Measurements from ENCODE around the gene OR13J1.
"Not testable (repeated sequence)": the region's sequence is repeated elsewhere in the genome, so short reads cannot be mapped to it uniquely, and the experiment has no call there.

The OR13J1 gene, protein sequence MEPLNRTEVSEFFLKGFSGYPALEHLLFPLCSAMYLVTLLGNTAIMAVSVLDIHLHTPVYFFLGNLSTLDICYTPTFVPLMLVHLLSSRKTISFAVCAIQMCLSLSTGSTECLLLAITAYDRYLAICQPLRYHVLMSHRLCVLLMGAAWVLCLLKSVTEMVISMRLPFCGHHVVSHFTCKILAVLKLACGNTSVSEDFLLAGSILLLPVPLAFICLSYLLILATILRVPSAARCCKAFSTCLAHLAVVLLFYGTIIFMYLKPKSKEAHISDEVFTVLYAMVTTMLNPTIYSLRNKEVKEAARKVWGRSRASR

GRCh38 chr9:35870351-35870923, at the start of gene OR13J1:
OR13J1 (minus strand) TSS chr9:35870401; CDS start chr9:35870401, 0 bp downstream.
- no peak for DNase-seq

- DNase-seq = no peak
Measured at GRCh38 chr9:35919212-35920008, 49.2 kb upstream of the OR13J1 start.

- DNase-seq = no peak
Measured at GRCh38 chr9:35918780-35919179, 48.6 kb upstream of the OR13J1 start.

- DNase-seq = no peak
Measured at GRCh38 chr9:35917261-35917660, 47.1 kb upstream of the OR13J1 start.

- no peak for DNase-seq
Measured at GRCh38 chr9:35915681-35916294, 45.6 kb upstream of the OR13J1 start.

- no peak for DNase-seq
Measured at GRCh38 chr9:35914301-35914807, 44.2 kb upstream of the OR13J1 start.

- DNase-seq = not testable (repeated sequence)
Measured at GRCh38 chr9:35913429-35913828, 43.2 kb upstream of the OR13J1 start.

DNA sequence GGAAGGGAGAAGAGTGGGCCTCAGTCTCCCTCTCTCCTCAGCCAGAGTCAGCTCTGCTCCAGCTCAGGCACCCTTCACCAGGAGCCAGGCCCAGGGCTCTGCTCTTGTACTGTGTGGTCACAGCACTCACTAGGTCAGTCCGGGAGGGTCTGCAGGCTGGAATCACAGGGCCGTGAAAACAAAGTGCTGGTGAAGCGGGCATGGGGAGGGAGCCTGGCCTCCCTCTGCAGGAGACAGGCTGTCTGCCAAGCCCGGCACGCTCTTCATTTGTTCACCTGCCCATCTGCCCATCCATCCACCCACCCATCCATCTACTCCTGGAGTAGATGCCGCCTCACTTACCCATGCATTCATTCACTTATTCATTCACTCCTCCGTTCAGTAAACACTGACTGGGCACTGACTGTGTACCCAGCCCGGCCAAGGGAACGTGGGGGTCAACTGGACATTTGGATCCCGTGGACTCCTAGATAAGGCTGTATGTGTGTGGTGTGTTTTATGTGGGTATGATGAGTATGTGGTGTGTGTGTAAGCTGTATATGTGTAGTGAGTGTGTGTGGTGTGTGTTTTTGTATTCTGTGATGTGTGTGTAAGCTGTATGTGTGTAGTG, 42.7 kb upstream of the OR13J1 start:
- no peak for DNase-seq

GRCh38 chr9:35911690-35912089, 41.5 kb upstream of the OR13J1 start:
- DNase-seq = no peak

- peak; percentile 32 for DNase-seq
Measured at GRCh38 chr9:35910613-35911359, 40.6 kb upstream of the OR13J1 start.

DNA sequence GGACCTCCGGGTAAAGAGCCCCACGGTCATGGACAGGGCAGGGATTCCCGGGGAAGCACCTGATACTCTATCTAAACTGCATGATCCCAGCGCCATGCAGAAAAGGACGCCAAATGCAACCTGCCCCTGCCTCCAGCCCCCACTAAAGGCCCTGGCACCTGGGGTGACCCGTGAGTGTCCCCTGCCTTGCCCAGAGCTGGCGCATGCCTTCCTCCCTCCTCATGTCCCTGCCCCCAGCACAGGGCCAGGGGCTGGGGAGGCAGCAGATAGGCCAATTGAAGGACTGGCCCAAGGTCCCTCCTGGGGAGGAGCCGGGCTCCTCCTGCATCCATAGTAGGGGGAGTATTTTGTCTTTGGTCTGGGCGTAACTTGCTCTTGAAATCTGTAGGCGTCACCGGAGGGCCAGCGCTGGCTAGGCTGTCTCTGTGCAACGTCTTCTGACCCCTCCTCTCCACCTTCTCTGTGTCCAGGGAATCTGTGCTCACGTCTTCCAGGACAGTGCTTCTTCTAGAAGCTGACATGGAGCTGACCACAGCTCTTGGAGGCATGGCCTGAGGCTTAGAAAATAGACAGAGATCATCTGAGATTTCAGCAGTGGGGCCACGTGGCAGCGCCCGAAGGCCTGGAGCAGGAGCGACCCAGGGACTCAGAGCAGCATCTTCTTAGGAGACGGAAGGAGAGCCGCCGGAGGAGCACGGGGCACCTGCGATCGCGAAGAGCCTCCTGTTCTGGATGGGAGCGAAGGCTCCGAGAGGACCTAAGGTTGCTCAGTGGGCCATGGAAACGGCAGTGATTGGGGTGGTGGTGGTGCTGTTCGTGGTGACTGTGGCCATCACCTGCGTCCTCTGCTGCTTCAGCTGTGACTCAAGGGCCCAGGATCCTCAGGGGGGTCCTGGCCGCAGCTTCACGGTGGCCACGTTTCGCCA, 39.7 kb upstream of the OR13J1 start:
- no peak for DNase-seq

DNA sequence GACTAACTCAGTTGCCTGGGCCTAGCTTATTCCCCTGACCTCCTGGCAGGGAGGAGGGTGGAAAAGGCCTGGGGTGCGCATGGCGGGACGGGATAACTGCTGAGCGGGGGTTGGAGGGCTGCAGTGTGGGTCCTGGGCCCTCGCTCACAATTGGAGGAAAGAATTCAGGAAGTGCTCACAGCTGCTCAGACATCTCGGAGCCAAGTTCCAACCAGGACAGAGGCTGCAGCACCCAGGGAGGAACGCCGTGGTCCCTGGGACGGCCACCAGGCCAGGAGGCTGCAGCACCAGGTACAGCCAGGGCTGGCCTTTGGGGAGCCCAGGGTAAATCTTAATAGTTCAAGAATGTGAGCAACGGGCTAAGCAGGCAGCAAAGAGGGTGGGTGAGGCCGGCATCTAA, 39.1 kb upstream of the OR13J1 start, which contains the start of gene SPAAR:
TSS of gene SPAAR (plus strand) at position 217 of the 400 bp plus-strand sequence. CDS start 974 bp downstream, outside the sequence.
- DNase-seq = no peak

DNA sequence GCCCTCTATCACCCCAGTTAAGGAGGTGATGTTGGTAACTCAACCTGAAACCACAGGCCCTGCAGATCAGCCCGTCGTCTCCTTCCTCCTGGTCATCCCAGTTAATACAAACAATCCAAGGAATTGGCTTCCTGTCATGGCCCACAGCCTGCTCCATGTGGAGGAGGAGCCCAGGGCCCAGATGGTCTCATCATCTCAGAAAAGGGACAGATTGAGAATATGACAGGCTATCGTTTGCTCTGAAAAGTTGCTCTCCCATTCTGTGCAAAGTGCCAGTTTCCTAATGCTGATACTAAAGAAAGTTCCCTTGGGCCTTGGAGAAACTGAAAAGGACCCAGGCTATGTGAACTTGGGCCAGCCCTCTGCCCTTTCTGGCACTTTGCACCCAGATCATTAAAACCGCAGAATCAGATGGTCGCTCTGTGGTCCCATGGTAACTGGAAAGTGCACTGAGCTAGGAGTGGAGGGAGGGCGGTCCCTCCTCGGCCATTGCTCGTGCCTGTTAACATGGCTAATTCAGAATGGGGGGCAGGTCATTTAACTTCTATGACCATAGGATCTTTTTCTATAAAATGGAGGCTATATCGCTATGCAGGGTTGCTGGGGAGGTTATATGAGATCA, 38.4 kb upstream of the OR13J1 start:
- no peak for DNase-seq

- DNase-seq = no peak
Measured at GRCh38 chr9:35907711-35908503, 37.7 kb upstream of the OR13J1 start.

DNA sequence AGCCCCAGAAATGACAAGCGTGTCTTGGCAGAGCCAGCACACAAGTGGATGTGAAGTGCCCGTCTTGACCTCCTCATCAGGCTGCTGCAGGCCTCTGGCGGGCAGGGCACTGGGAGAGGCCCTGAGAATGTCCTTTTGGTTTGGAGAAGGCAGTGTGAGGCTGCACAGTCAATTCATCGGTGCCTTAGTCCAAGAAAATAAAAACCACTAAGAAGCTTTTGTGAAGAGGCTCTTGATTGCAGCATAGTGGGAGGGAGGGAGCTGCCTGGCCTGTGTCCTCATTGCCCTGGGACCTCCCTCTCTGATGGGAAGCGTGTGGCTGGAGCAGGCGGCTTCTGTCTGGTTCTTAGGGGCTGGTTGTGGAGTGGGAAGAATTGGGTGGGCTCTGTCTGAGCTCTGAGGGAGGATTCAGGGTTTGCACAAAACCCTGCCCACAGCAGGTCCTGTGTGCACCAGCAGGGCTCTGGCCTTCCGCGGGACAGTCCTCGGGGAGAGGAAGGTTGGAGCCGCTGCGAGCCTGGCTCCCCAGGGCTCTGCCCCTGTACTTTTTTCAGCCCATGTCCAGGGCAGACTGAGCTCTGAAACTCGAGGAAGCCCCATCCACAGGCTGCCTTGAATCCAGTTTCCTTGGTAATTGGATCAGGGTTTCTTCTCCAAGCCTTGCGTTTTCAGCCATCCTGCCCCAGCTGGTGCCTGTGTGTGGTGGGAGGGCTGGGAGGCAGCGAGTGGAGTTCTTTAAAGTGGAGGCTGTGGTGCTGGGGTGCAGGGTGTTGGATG, 36.9 kb upstream of the OR13J1 start:
- DNase-seq = no peak

DNA sequence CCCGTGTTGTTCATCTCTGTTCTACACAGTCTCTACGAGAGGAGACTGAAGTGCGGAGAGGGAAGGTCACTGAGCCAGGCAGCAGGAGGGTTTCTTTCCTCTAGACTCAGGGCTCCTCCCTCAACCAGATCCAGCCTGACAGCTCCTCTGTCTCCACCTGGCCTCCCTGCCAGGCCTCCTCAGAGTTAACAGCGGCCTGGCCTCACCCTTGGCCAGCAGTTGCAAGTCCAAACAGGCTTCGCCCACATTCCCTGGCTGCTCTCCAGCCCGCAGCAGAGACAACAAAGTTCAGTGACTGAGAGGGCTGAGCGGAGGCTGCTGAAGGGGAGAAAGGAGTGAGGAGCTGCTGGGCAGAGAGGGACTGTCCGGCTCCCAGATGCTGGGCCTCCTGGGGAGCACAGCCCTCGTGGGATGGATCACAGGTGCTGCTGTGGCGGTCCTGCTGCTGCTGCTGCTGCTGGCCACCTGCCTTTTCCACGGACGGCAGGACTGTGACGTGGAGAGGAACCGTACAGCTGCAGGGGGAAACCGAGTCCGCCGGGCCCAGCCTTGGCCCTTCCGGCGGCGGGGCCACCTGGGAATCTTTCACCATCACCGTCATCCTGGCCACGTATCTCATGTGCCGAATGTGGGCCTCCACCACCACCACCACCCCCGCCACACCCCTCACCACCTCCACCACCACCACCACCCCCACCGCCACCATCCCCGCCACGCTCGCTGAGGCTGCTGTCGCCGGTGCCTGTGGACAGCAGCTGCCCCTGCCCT, 35.9 kb upstream of the OR13J1 start, which contains the start of gene HRCT1:
TSS of gene HRCT1 (plus strand) at position 291 of the 768 bp plus-strand sequence. CDS start at position 377, 86 bp downstream.
- DNase-seq = peak; percentile 19

GRCh38 chr9:35905051-35905781, 35.0 kb upstream of the OR13J1 start:
- DNase-seq = no peak

All from NCI-H146 (cell line).